ENCODE data around the gene KCNK7. TPM values are rescaled to one million over a fixed set of nuclear protein-coding genes. Genes with fewer than 3 reads are reported as not detected.

Gene KCNK7
- polyA plus RNA-seq, 3 donors: 4.3 TPM; not detected in 2

GRCh38 chr11:65579291-65579690 is 16.3 kb downstream of the KCNK7 start:
- Histone ChIP-seq H3K79me2 (ENCODE audit: insufficient read depth, low read length) (peaks cover 96% of the 10 kb centered on the region), H3K27ac (ENCODE audit: low read depth in 1 of 2, low read length in 2 of 2) (peak overlapping the region; percentile 82 to 93), H3K4me2 (replicated peaks; ENCODE audit: extremely low read depth, low read length, poor library complexity, severe bottlenecking) (peak overlapping the region; percentile 97), H3K9ac (ENCODE audit: insufficient read depth, low read length, poor library complexity, severe bottlenecking) (peak overlapping the region; percentile 80), H3K4me3 (replicated peaks in 1 of 3; ENCODE audit: low read depth in 2 of 3, low read length in 3 of 3) (peak overlapping the region in 1 of 3 experiments; percentile 100), H3K4me1 (ENCODE audit: control insufficient read depth in 1 of 2, insufficient read depth in 2 of 2, low read length in 2 of 2) (peaks cover 36 to 65% of the 10 kb centered on the region in 2 donors), H3K9me3 (replicated peaks in 1 of 2; ENCODE audit: control insufficient read depth in 1 of 2, insufficient read depth in 1 of 2, low read length in 2 of 2) (no peaks in the 10 kb centered on the region), H3K36me3 (replicated peaks in 1 of 2; ENCODE audit: control insufficient read depth in 1 of 2, insufficient read depth in 2 of 2, low read length in 2 of 2) (peaks cover 62 to 63% of the 10 kb centered on the region in 2 donors), H3K27me3 (ENCODE audit: control insufficient read depth in 2 of 2, insufficient read depth in 2 of 2, low read length in 2 of 2) (no peaks in the 10 kb centered on the region), H2AFZ (ENCODE audit: insufficient read depth, low read depth, low read length, poor library complexity, severe bottlenecking) (no peak overlapping the region), H4K20me1 (ENCODE audit: insufficient read depth, low read length) (peaks cover 89% of the 10 kb centered on the region)
- peak overlapping the region in 5 of 7 donors; percentile 93 to 96 (median 94) for H3K27ac Mint-ChIP-seq
- H3K36me3 Mint-ChIP-seq: peaks cover 55 to 66% of the 10 kb centered on the region in 2 donors
- H3K4me3 Mint-ChIP-seq: peak overlapping the region in 1 of 2 donors; percentile 39
- H3K27me3 Mint-ChIP-seq (ENCODE audit: low read depth in 3 of 3): peaks cover 0 to 2% (median 0%) of the 10 kb centered on the region in 3 donors
- DNase-seq: peak in 2 of 3 donors; percentile 48 to 53
- WGBS (ENCODE audit: insufficient coverage): 43% methylated on average over 3 of the region's 4 CpGs
- peaks cover 52% of the 10 kb centered on the region for H3K4me1 Mint-ChIP-seq
- intact Hi-C loops (cut with micrococcal nuclease): loop anchor here (5.0 to 10.0 kb wide), 2 partner anchors 33 to 554 kb away; partner anchors contain the start of genes MAP3K11 (in 1 of the 2) and SNX15 (in 1 of the 2)
- no peak for TF ChIP-seq CTCF (IDR thresholded peaks at IDR 0.05)
- peaks cover 0 to 2% (median 0%) of the 10 kb centered on the region in 7 donors for H3K9me3 Mint-ChIP-seq

- H3K27ac ChIP-seq (ENCODE audit: low read depth in 1 of 2, low read length in 2 of 2): peak overlapping the region; percentile 82 to 93
- TF ChIP-seq CTCF (IDR thresholded peaks at IDR 0.05): no peak
Measured at GRCh38 chr11:65578667-65579066, 16.9 kb downstream of the KCNK7 start.

More at GRCh38 chr11:65578667-65579066, 16.9 kb downstream of the KCNK7 start:
- Histone ChIP-seq H3K79me2 (ENCODE audit: insufficient read depth, low read length) (peaks cover 93% of the 10 kb centered on the region), H4K20me1 (ENCODE audit: insufficient read depth, low read length) (peaks cover 87% of the 10 kb centered on the region), H2AFZ (ENCODE audit: insufficient read depth, low read depth, low read length, poor library complexity, severe bottlenecking) (no peak overlapping the region), H3K4me1 (ENCODE audit: control insufficient read depth in 1 of 2, insufficient read depth in 2 of 2, low read length in 2 of 2) (peaks cover 40 to 63% of the 10 kb centered on the region in 2 donors), H3K9ac (ENCODE audit: insufficient read depth, low read length, poor library complexity, severe bottlenecking) (peak overlapping the region; percentile 80), H3K4me2 (replicated peaks; ENCODE audit: extremely low read depth, low read length, poor library complexity, severe bottlenecking) (peak overlapping the region; percentile 97), H3K9me3 (replicated peaks in 1 of 2; ENCODE audit: control insufficient read depth in 1 of 2, insufficient read depth in 1 of 2, low read length in 2 of 2) (no peaks in the 10 kb centered on the region), H3K36me3 (replicated peaks in 1 of 2; ENCODE audit: control insufficient read depth in 1 of 2, insufficient read depth in 2 of 2, low read length in 2 of 2) (peaks cover 56 to 57% of the 10 kb centered on the region in 2 donors), H3K4me3 (replicated peaks in 1 of 3; ENCODE audit: low read depth in 2 of 3, low read length in 3 of 3) (peak overlapping the region in 2 of 3 experiments; percentile 98 to 100), H3K27me3 (ENCODE audit: control insufficient read depth in 2 of 2, insufficient read depth in 2 of 2, low read length in 2 of 2) (no peaks in the 10 kb centered on the region)
- DNase-seq: no peak
- peaks cover 0 to 2% (median 0%) of the 10 kb centered on the region in 7 donors for H3K9me3 Mint-ChIP-seq
- H3K4me3 Mint-ChIP-seq: peak overlapping the region; percentile 90 to 95
- H3K27me3 Mint-ChIP-seq (ENCODE audit: low read depth in 3 of 3): peaks cover 0 to 2% (median 0%) of the 10 kb centered on the region in 3 donors
- H3K4me1 Mint-ChIP-seq: peaks cover 50% of the 10 kb centered on the region
- peak overlapping the region; percentile 93 to 96 (median 94) for H3K27ac Mint-ChIP-seq
- no CpG with 5 or more reads among the region's 3 CpGs for WGBS (ENCODE audit: insufficient coverage)
- peaks cover 49 to 63% of the 10 kb centered on the region in 2 donors for H3K36me3 Mint-ChIP-seq
- intact Hi-C loops (cut with micrococcal nuclease): loop anchor here (5.0 to 10.0 kb wide), 2 partner anchors 34 to 554 kb away; partner anchors contain the start of genes MAP3K11 (in 1 of the 2) and SNX15 (in 1 of the 2)
